NOMO-1 (cell line): ENCODE measurements around the gene MARK1.

Source experiments
- DNase-seq, 2 experiments: peaks; one replicate each; lab custom pipeline; 2025; ENCODE audit not compliant: unreplicated experiment in 2 of 2; lab: John Stamatoyannopoulos, UW

MARK1 gene

GRCh38 chr1:220528679-220529501 lies 954 bp downstream of the MARK1 start:
- no peak for DNase-seq

- DNase-seq = no peak
Measured at GRCh38 chr1:220529521-220530020, 1.6 kb downstream of the MARK1 start.

- DNase-seq = no peak
Measured at GRCh38 chr1:220533504-220534109, 5.7 kb downstream of the MARK1 start.

- DNase-seq = no peak
Measured at GRCh38 chr1:220544901-220545303, 17.0 kb downstream of the MARK1 start.

DNA sequence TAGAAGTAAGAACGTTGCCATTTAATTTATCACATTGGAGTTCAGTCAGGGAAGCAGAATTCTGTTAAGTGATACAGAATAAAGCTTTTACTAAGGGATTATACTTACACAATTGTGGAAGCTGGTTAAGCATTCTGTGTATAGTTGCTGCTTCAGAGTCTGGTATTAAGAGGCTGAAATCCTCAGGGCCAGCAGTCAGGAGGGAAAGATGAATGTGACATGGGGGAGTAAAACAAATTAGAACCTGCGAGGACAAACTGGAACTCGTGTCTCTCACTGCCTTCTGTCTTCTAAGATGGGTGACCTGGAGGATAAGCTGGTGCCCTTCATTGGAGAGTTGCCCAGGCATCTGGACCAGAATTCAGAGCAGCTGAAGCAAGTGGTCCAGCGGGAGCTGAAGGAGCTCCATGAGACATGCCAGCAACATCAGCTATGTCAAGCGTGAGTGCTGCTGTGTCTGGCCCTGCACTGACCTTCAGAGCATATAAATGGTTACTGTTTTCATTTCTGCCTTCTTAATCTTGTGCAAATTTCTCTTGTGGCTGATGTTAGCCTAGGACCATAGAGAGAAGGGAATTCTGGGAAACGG lies 23.0 kb downstream of the MARK1 start:
- no peak for DNase-seq

GRCh38 chr1:220551718-220552117 lies 23.8 kb downstream of the MARK1 start:
- no peak for DNase-seq

- DNase-seq = no peak
Measured at GRCh38 chr1:220552672-220553260, 24.8 kb downstream of the MARK1 start.

- DNase-seq = no peak
Measured at GRCh38 chr1:220556641-220557040, 28.7 kb downstream of the MARK1 start.

DNA sequence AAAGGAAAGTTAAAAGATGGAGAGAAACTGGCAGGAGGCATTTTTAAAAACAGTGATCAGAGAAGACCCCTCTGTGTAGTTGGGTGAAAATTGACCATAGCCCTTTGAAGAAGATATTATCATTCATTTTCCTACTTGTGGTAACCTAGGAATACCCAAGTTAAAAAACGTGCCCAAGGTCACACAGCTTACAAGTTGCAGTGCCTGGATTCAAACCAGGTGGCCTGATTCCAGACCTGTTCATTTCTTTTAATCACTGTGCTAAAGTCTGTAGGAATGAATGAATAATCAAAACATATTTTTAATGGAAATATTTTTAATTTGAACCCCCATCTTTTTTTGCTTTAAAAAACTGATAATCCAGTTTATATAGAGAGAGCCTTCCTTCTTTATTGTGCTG lies 35.6 kb downstream of the MARK1 start:
- no peak for DNase-seq

- no peak for DNase-seq
Measured at GRCh38 chr1:220564216-220564615, 36.3 kb downstream of the MARK1 start.

GRCh38 chr1:220565670-220566069 lies 37.7 kb downstream of the MARK1 start:
- no peak for DNase-seq

DNA sequence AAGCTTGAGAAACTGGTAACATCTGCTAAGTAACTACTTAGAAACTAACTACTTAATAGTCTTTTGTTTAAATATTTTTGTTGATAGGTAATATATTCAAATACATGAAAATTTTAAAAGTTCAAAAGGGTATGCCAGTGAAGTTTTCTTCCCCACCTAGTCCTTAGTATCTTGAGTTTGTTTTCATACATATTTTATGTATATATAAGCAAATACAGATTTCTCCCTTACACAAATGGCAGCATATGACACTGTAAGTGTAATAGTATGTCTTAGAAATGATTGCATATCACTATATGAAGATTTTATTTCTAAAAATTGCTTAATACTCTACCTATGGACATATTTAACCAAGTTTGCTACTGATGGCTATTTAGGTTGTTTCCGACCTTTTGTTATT lies 38.9 kb downstream of the MARK1 start:
- DNase-seq = no peak

GRCh38 chr1:220572416-220572815 lies 44.5 kb downstream of the MARK1 start:
- peak in 1 of 2 experiments; percentile 56 for DNase-seq

DNA sequence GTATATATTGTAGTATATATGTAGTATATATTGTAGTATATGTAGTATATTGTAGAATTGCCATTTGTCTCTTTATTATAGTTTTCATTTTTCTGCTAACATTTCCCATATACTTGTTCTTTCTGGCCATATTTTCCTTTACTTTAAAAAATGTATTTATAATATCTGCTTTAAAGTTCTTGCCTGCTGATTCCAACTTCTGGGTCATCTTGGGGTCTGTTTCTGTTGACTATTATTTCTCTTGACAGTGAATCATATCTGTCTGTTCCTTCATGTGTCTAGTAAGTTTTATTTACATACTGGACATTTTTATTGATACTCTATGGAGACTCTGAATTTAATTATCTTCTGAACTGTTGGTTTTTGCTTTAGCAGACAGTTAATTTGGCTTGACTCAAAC lies 45.9 kb downstream of the MARK1 start:
- no peak for DNase-seq

DNA sequence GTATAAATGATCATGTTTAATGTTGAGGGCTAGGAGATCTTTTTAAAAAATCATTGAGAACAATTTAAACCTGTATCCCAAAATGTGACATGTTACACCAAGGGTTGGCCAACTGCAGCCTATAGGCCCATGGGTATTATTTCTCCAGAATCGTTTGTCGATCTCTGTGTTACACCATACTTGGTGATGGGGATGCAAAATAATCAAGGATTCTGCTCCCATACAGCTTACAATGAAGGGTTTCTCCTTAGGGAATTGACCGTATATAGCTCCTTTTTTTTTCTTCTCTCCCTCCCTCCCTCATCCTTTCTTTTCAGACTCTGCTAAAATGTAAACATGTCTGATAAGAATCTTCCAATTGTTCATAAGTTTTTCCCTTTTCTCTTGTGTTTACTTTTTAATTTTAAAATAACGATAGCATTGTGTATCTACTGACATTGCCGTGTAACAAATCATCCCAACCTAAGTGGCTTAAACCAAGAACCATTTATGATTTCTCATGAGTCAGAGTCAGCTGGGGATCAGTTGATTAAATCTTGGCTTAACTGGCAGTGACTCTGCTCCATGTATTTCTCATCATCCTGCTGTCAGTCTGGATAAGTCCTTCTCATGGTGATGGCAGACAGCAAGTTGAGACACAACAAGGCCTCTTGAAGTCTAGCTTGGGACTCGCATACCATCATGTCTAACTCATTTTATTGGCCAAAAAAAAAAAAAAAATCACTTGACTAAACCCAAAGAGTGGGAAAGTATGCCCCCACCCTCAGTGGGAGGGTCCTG lies 48.0 kb downstream of the MARK1 start:
- no peak for DNase-seq

DNA sequence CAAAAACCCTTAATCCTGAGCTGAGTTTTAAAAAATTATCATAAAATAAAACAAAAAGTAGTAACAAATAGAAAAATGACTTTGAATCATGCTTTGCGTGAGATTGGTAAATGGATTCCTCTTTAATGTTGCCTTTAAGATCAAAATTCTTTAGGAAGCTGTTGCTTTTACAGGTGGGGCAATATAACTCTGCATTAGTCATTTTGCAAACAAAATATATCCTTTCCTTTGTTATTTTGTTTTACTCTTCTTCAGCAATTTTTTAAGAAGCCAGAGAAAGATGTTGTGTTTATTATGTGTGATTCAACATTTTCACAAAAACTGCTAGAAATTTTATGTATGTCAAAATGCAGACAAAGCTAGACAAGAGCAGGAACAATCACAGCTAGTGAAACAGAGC lies 50.0 kb downstream of the MARK1 start:
- DNase-seq = no peak

DNA sequence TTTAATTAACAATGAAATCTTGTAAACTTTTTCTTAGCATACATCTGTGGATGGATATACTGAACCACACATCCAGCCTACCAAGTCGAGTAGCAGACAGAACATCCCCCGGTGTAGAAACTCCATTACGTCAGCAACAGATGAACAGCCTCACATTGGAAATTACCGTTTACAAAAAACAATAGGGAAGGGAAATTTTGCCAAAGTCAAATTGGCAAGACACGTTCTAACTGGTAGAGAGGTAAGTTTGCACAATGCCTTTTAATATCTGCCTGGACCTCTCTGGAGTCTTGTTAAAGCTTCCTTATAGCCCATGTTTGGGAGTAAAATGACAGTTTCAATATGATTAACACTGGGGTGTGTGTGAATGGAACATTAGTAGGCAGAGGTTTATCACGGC lies 51.4 kb downstream of the MARK1 start:
- no peak for DNase-seq

DNA sequence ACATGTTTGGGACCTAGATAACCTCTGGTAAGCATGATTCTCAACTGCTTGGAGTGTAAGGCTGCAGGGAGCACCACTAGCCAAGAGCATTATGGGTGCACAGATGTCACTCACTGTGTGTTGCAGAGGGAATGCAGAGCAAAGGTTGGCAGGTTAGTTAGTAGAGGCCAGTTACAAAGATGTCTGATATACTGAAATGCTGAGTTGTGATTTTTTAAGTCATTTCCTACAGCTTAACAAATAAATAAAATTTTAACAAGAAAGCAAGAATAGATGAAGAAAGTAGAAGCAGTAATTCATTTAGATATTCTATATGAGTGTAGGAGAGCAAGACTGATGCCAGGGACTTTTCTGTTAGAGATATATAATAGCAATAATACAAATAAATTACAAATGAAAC lies 64.8 kb downstream of the MARK1 start:
- DNase-seq = no peak

DNA sequence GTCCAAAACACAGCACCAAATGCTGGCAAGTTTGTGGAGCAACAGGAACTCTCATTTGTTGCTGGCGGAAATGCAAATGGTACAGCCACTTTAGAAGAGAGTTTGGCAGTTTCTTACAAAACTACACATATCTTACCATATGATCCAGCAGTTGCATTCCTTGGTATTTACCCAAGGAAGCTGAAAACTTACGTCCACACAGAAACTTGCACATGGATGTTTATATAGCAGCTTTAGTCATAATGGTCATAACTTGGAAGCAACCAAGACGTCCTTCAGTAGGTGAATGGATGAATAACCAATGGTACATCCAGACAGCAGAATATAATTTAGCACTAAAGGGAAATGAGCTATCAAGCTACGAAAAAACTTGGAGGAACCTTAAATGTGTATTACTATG lies 66.4 kb downstream of the MARK1 start:
- DNase-seq = no peak

GRCh38 chr1:220595179-220595578 lies 67.2 kb downstream of the MARK1 start:
- no peak for DNase-seq

- no peak for DNase-seq
Measured at GRCh38 chr1:220604926-220605325, 77.0 kb downstream of the MARK1 start.
